Activated CD4-positive, alpha-beta T cell treated with anti-CD3 and anti-CD28 coated beads for 36 hours (primary cell): ENCODE measurements around the gene ZBP1. TPM values are rescaled to one million over a fixed set of nuclear protein-coding genes. Genes with fewer than 3 reads are reported as not detected.

Experiments
- ATAC-seq: fragments of 200-7000 bp; cut with Tn5 transposase; one replicate; pipeline ENCODE4 v1.10.0; 2021; ENCODE audit warnings: mild to moderate bottlenecking, moderate library complexity
- CTCF ChIA-PET: fragments of 350-600 bp; sonication (Branson Sonifier 250); formaldehyde crosslinking; loops from one replicate; lab custom pipeline; 2021; ENCODE audit warnings: antibody characterized with exemption; lab: Charles Lee
- POLR2A ChIA-PET: fragments of 350-600 bp; sonication (Branson Sonifier 250); formaldehyde crosslinking; loops from one replicate; lab custom pipeline; 2021; ENCODE audit warnings: antibody characterized with exemption, inconsistent platforms; lab: Charles Lee
- DNase-seq: peaks from one replicate; pipeline ENCODE4 v3.0.0-alpha.2; 2020
- H3K27ac Mint-ChIP-seq: one replicate; pipeline ENCODE4 v1.8.0; 2021; ENCODE audit warnings: mixed read lengths
- H3K27me3 Mint-ChIP-seq: one replicate; pipeline ENCODE4 v1.8.0; 2021; ENCODE audit warnings: mixed read lengths
- H3K36me3 Mint-ChIP-seq: one replicate; pipeline ENCODE4 v1.8.0; 2021; ENCODE audit warnings: low read depth, mixed read lengths
- H3K4me1 Mint-ChIP-seq: one replicate; pipeline ENCODE4 v1.8.0; 2021; ENCODE audit warnings: mixed read lengths
- H3K4me3 Mint-ChIP-seq: one replicate; pipeline ENCODE4 v1.8.0; 2021; ENCODE audit warnings: mild to moderate bottlenecking, moderate library complexity, mixed read lengths
- H3K9me3 Mint-ChIP-seq: one replicate; pipeline ENCODE4 v1.8.0; 2021; ENCODE audit warnings: low read depth, mixed read lengths
- intact Hi-C, 2 experiments: fragments of 100-400 bp; cut with DNase I in 1 of 2; cut with micrococcal nuclease in 1 of 2; formaldehyde crosslinking; loops; one replicate each; pipeline versions ENCODE4 v1.14.2 to v1.15.1; 2022 to 2024; cut with DNase I, micrococcal nuclease
- total RNA-seq, 2 experiments: library from RNA; stranded (reverse); gene quantifications; one replicate each; pipeline ENCODE4 v1.2.3, GENCODE V29; 2021

The ZBP1 gene
- total RNA-seq, 2 experiments from 2014 or later, result 0.30 to 1.4 TPM

- no peak overlapping the region for H3K4me3 Mint-ChIP-seq
- no peaks in the 10 kb centered on the region for H3K4me1 Mint-ChIP-seq
- ChIA-PET POLR2A (no interaction called here), CTCF (interaction anchor here (0.8 to 1.2 kb wide), 3 partner anchors 14 to 97 kb away, joined by 3 read pairs; no protein-coding TSS in a partner anchor)
- peaks cover 49% of the 10 kb centered on the region for H3K27me3 Mint-ChIP-seq
- ATAC-seq, result no peak
- no peaks in the 10 kb centered on the region for H3K9me3 Mint-ChIP-seq
- H3K27ac Mint-ChIP-seq, result no peak overlapping the region
- H3K36me3 Mint-ChIP-seq, result no peaks in the 10 kb centered on the region
- DNase-seq, result no peak
- intact Hi-C loops, result no loop called here
These were observed 37.6 kb downstream of the ZBP1 start for GRCh38 chr20:57582432-57583288.

GRCh38 chr20:57582029-57582378 is 38.2 kb downstream of the ZBP1 start:
- Mint-ChIP-seq H3K4me3 (no peak overlapping the region), H3K36me3 (no peaks in the 10 kb centered on the region), H3K9me3 (no peaks in the 10 kb centered on the region), H3K27ac (no peak overlapping the region), H3K4me1 (no peaks in the 10 kb centered on the region), H3K27me3 (peaks cover 47% of the 10 kb centered on the region)
- DNase-seq (no peak), ATAC-seq (no peak)
- ChIA-PET POLR2A (no interaction called here), CTCF (interaction anchor here (0.6 to 1.0 kb wide), 2 partner anchors 14 to 430 kb away, joined by 3 read pairs; no protein-coding TSS in a partner anchor)
- intact Hi-C loops, result no loop called here

- Mint-ChIP-seq H3K4me3 (no peak overlapping the region), H3K4me1 (no peaks in the 10 kb centered on the region), H3K27me3 (peaks cover 47% of the 10 kb centered on the region), H3K36me3 (no peaks in the 10 kb centered on the region), H3K9me3 (no peaks in the 10 kb centered on the region), H3K27ac (no peak overlapping the region)
- DNase-seq (no peak), ATAC-seq (no peak)
- intact Hi-C loops, result no loop called here
- POLR2A ChIA-PET, result no interaction called here
- CTCF ChIA-PET, result interaction anchor here (0.5 to 0.6 kb wide), 2 partner anchors 17 to 431 kb away, joined by 3 read pairs; no protein-coding TSS in a partner anchor
These were observed 38.8 kb downstream of the ZBP1 start for GRCh38 chr20:57581202-57582028.

- CTCF ChIA-PET, result interaction anchor here (0.5 kb wide), 1 partner anchor 16 kb away, joined by 3 read pairs; no protein-coding TSS in a partner anchor
These were observed 39.6 kb downstream of the ZBP1 start for GRCh38 chr20:57580478-57581201.

GRCh38 chr20:57579898-57580447 is 40.3 kb downstream of the ZBP1 start:
- no peak for ATAC-seq
- no peaks in the 10 kb centered on the region for H3K4me1 Mint-ChIP-seq
- no peak overlapping the region for H3K27ac Mint-ChIP-seq
- no peaks in the 10 kb centered on the region for H3K9me3 Mint-ChIP-seq
- peaks cover 41% of the 10 kb centered on the region for H3K27me3 Mint-ChIP-seq
- H3K36me3 Mint-ChIP-seq, result no peaks in the 10 kb centered on the region
- no peak overlapping the region for H3K4me3 Mint-ChIP-seq
- ChIA-PET POLR2A (no interaction called here), CTCF (no interaction called here)
- DNase-seq, result no peak
- intact Hi-C loops, result no loop called here

More at GRCh38 chr20:57580478-57581201, 39.6 kb downstream of the ZBP1 start:
- DNase-seq, result no peak
- no peaks in the 10 kb centered on the region for H3K9me3 Mint-ChIP-seq
- no peak for ATAC-seq
- no peak overlapping the region for H3K27ac Mint-ChIP-seq
- H3K27me3 Mint-ChIP-seq, result peaks cover 45% of the 10 kb centered on the region
- H3K4me3 Mint-ChIP-seq, result no peak overlapping the region
- POLR2A ChIA-PET, result no interaction called here
- H3K4me1 Mint-ChIP-seq, result no peaks in the 10 kb centered on the region
- intact Hi-C loops, result no loop called here
- H3K36me3 Mint-ChIP-seq, result no peaks in the 10 kb centered on the region

- CTCF ChIA-PET, result no interaction called here
- H3K27me3 Mint-ChIP-seq, result peaks cover 37% of the 10 kb centered on the region
These were observed 40.8 kb downstream of the ZBP1 start for GRCh38 chr20:57579331-57579897.

GRCh38 chr20:57578476-57579165 is 41.6 kb downstream of the ZBP1 start:
- H3K9me3 Mint-ChIP-seq, result no peaks in the 10 kb centered on the region
- no peaks in the 10 kb centered on the region for H3K4me1 Mint-ChIP-seq
- intact Hi-C loops, result no loop called here
- ATAC-seq (no peak), DNase-seq (no peak)
- H3K27ac Mint-ChIP-seq, result no peak overlapping the region
- H3K27me3 Mint-ChIP-seq, result peaks cover 30% of the 10 kb centered on the region
- ChIA-PET CTCF (interaction anchor here (0.6 kb wide), 1 partner anchor 83 kb away, joined by 3 read pairs; no protein-coding TSS in a partner anchor), POLR2A (no interaction called here)
- H3K36me3 Mint-ChIP-seq, result no peaks in the 10 kb centered on the region
- H3K4me3 Mint-ChIP-seq, result no peak overlapping the region

More at GRCh38 chr20:57579331-57579897, 40.8 kb downstream of the ZBP1 start:
- Mint-ChIP-seq H3K9me3 (no peaks in the 10 kb centered on the region), H3K27ac (no peak overlapping the region), H3K4me3 (no peak overlapping the region), H3K4me1 (no peaks in the 10 kb centered on the region), H3K36me3 (no peaks in the 10 kb centered on the region)
- POLR2A ChIA-PET, result no interaction called here
- no peak for ATAC-seq
- no peak for DNase-seq
- intact Hi-C loops, result no loop called here

GRCh38 chr20:57577679-57578475 is 42.3 kb downstream of the ZBP1 start:
- intact Hi-C loops, result no loop called here
- H3K27me3 Mint-ChIP-seq, result peaks cover 28% of the 10 kb centered on the region
- no peak overlapping the region for H3K4me3 Mint-ChIP-seq
- ChIA-PET CTCF (interaction anchor here (0.6 kb wide), 1 partner anchor 82 kb away, joined by 3 read pairs; no protein-coding TSS in a partner anchor), POLR2A (no interaction called here)
- no peak for DNase-seq
- ATAC-seq, result no peak
- no peaks in the 10 kb centered on the region for H3K4me1 Mint-ChIP-seq
- H3K9me3 Mint-ChIP-seq, result no peaks in the 10 kb centered on the region
- H3K27ac Mint-ChIP-seq, result no peak overlapping the region
- H3K36me3 Mint-ChIP-seq, result no peaks in the 10 kb centered on the region

GRCh38 chr20:57576617-57577550 is 43.3 kb downstream of the ZBP1 start:
- CTCF ChIA-PET, result interaction anchor here (0.7 to 0.8 kb wide), 2 partner anchors 18 to 63 kb away, joined by 3 to 4 read pairs; no protein-coding TSS in a partner anchor
- no peak for DNase-seq
- POLR2A ChIA-PET, result no interaction called here
- ATAC-seq, result no peak
- intact Hi-C loops, result no loop called here
- no peak overlapping the region for H3K27ac Mint-ChIP-seq
- H3K9me3 Mint-ChIP-seq, result no peaks in the 10 kb centered on the region
- H3K4me1 Mint-ChIP-seq, result no peaks in the 10 kb centered on the region
- no peak overlapping the region for H3K4me3 Mint-ChIP-seq
- H3K36me3 Mint-ChIP-seq, result no peaks in the 10 kb centered on the region
- peaks cover 21% of the 10 kb centered on the region for H3K27me3 Mint-ChIP-seq
